Astrocyte (in vitro differentiated cells and primary cell): ENCODE data around the gene ZMYND8. TPM values are rescaled to one million over a fixed set of nuclear protein-coding genes. Genes with fewer than 3 reads are reported as not detected.

ENCODE experiments used
- DNase-seq: peaks from one replicate; pipeline ENCODE4 v3.0.0-alpha.2; 2010; ENCODE audit warnings: low read depth
- FAIRE-seq: peaks from 2 replicates; lab custom pipeline; 2011; peaks lifted over from hg19 to GRCh38; lab: Jason Lieb, UNC
- H2AFZ ChIP-seq: 2 replicates; pipeline ENCODE4 v1.6.0; 2012; ENCODE audit warnings: low read depth, low read length, inconsistent platforms
- H3K27ac ChIP-seq: 2 replicates; pipeline ENCODE4 v1.5.1; 2011; ENCODE audit warnings: low read depth, low read length, inconsistent platforms
- H3K27me3 ChIP-seq: 2 replicates; pipeline ENCODE4 v1.6.0; 2011; ENCODE audit warnings: low read length, inconsistent platforms; ENCODE audit not compliant: insufficient read depth
- H3K36me3 ChIP-seq: 2 replicates; pipeline ENCODE4 v1.5.1; 2011; ENCODE audit warnings: low read length, inconsistent platforms; ENCODE audit not compliant: insufficient read depth
- H3K4me1 ChIP-seq: 2 replicates; pipeline ENCODE4 v1.5.1; 2011; ENCODE audit warnings: low read length, inconsistent platforms; ENCODE audit not compliant: insufficient read depth
- H3K4me2 ChIP-seq: 2 replicates; pipeline ENCODE4 v1.6.0; 2012; ENCODE audit warnings: low read length, inconsistent platforms
- H3K4me3 ChIP-seq: 2 replicates; pipeline ENCODE4 v1.5.1; 2011; ENCODE audit warnings: low read depth, mild to moderate bottlenecking, low read length, inconsistent platforms; ENCODE audit not compliant: insufficient read depth
- H3K79me2 ChIP-seq: 2 replicates; pipeline ENCODE4 v1.6.0; 2012; ENCODE audit warnings: mild to moderate bottlenecking, low read length, inconsistent platforms; ENCODE audit not compliant: insufficient read depth
- H3K9ac ChIP-seq: 2 replicates; pipeline ENCODE4 v1.6.0; 2012; ENCODE audit warnings: mild to moderate bottlenecking, low read length, inconsistent platforms
- H3K9me3 ChIP-seq: 2 replicates; pipeline ENCODE4 v1.5.1; 2012; ENCODE audit warnings: low read depth, mild to moderate bottlenecking, low read length, inconsistent platforms; ENCODE audit not compliant: insufficient read depth
- H4K20me1 ChIP-seq: 2 replicates; pipeline ENCODE4 v1.6.0; 2012; ENCODE audit warnings: low read length, inconsistent platforms; ENCODE audit not compliant: insufficient read depth
- H3K27ac Mint-ChIP-seq: one replicate; pipeline ENCODE4 v1.8.0; 2021; ENCODE audit warnings: mild to moderate bottlenecking, mixed read lengths; ENCODE audit not compliant: unreplicated experiment
- H3K27me3 Mint-ChIP-seq: one replicate; pipeline ENCODE4 v1.8.0; 2021; ENCODE audit warnings: low read depth, mixed read lengths; ENCODE audit not compliant: unreplicated experiment
- H3K36me3 Mint-ChIP-seq: one replicate; pipeline ENCODE4 v1.8.0; 2021; ENCODE audit warnings: low read depth, mixed read lengths; ENCODE audit not compliant: unreplicated experiment
- H3K4me1 Mint-ChIP-seq: one replicate; pipeline ENCODE4 v1.8.0; 2021; ENCODE audit warnings: low read depth, mixed read lengths; ENCODE audit not compliant: unreplicated experiment
- H3K4me3 Mint-ChIP-seq: one replicate; pipeline ENCODE4 v1.8.0; 2021; ENCODE audit warnings: mild to moderate bottlenecking, moderate library complexity, mixed read lengths; ENCODE audit not compliant: unreplicated experiment
- H3K9me3 Mint-ChIP-seq: one replicate; pipeline ENCODE4 v1.8.0; 2021; ENCODE audit warnings: mild to moderate bottlenecking, mixed read lengths; ENCODE audit not compliant: unreplicated experiment
- EZH2 ChIP-seq: IDR thresholded peaks from 2 replicates; pipeline ENCODE4 v1.6.1; 2012; ENCODE audit warnings: mild to moderate bottlenecking, low read length, inconsistent platforms; ENCODE audit not compliant: insufficient read depth
- microRNA-seq: library from miRNA; unstranded; fragments of <30 nt; microRNA quantifications from one replicate; pipeline ENCODE4 v1.2.0, GENCODE V29; 2020
- total RNA-seq: library from RNA; stranded (reverse); gene quantifications from 2 replicates; pipeline ENCODE4 v1.2.1, GENCODE V29; 2021
- TF ChIP-seq, protein P1 (sequence below): IDR thresholded peaks from 2 replicates; pipeline ENCODE4 v1.5.1; 2011; ENCODE audit warnings: low read depth, mild to moderate bottlenecking, inconsistent platforms, low read length, moderate library complexity; ENCODE audit not compliant: insufficient read depth

ZMYND8 gene
- total RNA-seq, 1 donor from 2014 or later = 45.8 TPM

- Histone ChIP-seq H3K36me3 (no peaks in the 10 kb centered on the region), H3K4me1 (no peaks in the 10 kb centered on the region), H3K27me3 (peaks cover 2% of the 10 kb centered on the region), H4K20me1 (no peaks in the 10 kb centered on the region), H3K27ac (no peak overlapping the region), H2AFZ (no peak overlapping the region), H3K4me3 (no peak overlapping the region), H3K4me2 (no peak overlapping the region), H3K79me2 (no peaks in the 10 kb centered on the region), H3K9me3 (no peaks in the 10 kb centered on the region), H3K9ac (no peak overlapping the region)
- no peak for FAIRE-seq
- Mint-ChIP-seq H3K4me3 (no peak overlapping the region), H3K9me3 (peaks cover 3% of the 10 kb centered on the region), H3K36me3 (peaks cover 3% of the 10 kb centered on the region), H3K27me3 (peaks cover 21% of the 10 kb centered on the region), H3K27ac (no peak overlapping the region), H3K4me1 (peaks cover 1% of the 10 kb centered on the region)
- TF ChIP-seq, protein P1, sequence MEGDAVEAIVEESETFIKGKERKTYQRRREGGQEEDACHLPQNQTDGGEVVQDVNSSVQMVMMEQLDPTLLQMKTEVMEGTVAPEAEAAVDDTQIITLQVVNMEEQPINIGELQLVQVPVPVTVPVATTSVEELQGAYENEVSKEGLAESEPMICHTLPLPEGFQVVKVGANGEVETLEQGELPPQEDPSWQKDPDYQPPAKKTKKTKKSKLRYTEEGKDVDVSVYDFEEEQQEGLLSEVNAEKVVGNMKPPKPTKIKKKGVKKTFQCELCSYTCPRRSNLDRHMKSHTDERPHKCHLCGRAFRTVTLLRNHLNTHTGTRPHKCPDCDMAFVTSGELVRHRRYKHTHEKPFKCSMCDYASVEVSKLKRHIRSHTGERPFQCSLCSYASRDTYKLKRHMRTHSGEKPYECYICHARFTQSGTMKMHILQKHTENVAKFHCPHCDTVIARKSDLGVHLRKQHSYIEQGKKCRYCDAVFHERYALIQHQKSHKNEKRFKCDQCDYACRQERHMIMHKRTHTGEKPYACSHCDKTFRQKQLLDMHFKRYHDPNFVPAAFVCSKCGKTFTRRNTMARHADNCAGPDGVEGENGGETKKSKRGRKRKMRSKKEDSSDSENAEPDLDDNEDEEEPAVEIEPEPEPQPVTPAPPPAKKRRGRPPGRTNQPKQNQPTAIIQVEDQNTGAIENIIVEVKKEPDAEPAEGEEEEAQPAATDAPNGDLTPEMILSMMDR = no peak
- no peak for TF ChIP-seq EZH2
- DNase-seq = no peak
Observed at GRCh38 chr20:47161411-47161810, 195.1 kb downstream of the ZMYND8 start.

DNA sequence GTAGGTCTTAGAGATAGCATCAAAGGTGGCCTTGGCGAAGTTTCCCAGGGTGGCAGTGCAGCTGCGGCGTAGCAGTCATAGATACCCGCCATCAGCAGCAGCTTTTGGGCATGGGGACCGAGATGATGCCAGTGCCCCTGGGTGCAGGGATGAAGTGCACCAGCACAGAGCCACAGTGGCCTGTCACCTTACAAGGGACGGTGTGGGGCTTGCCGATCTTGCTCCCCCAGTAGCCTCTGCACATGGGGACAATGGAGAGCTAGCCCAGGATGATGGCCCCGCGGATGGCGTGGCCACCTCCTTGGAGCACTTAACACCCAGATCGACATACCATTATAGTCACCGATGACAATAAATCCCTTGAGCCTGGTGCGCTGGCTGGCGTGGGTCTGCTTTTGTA is 195.5 kb downstream of the ZMYND8 start:
- Histone ChIP-seq H3K4me1 (no peaks in the 10 kb centered on the region), H3K9me3 (no peaks in the 10 kb centered on the region), H3K27ac (no peak overlapping the region), H3K79me2 (no peaks in the 10 kb centered on the region), H4K20me1 (no peaks in the 10 kb centered on the region), H3K4me2 (no peak overlapping the region), H3K36me3 (no peaks in the 10 kb centered on the region), H3K4me3 (no peak overlapping the region), H3K9ac (no peak overlapping the region), H3K27me3 (peaks cover 2% of the 10 kb centered on the region), H2AFZ (no peak overlapping the region)
- H3K4me1 Mint-ChIP-seq = peaks cover 1% of the 10 kb centered on the region
- no peak for DNase-seq
- peaks cover 3% of the 10 kb centered on the region for H3K36me3 Mint-ChIP-seq
- no peak for TF ChIP-seq EZH2
- H3K9me3 Mint-ChIP-seq = peaks cover 3% of the 10 kb centered on the region
- no peak overlapping the region for H3K27ac Mint-ChIP-seq
- no peak for FAIRE-seq
- no peak overlapping the region for H3K4me3 Mint-ChIP-seq
- peaks cover 23% of the 10 kb centered on the region for H3K27me3 Mint-ChIP-seq

- no peak overlapping the region for H3K27ac ChIP-seq
- DNase-seq = no peak
- Mint-ChIP-seq H3K9me3 (peaks cover 3% of the 10 kb centered on the region), H3K27me3 (peaks cover 18% of the 10 kb centered on the region), H3K4me1 (peaks cover 1% of the 10 kb centered on the region), H3K27ac (no peak overlapping the region), H3K4me3 (no peak overlapping the region), H3K36me3 (peaks cover 3% of the 10 kb centered on the region)
- peaks cover 3% of the 10 kb centered on the region for H3K27me3 ChIP-seq
- H3K79me2 ChIP-seq = no peaks in the 10 kb centered on the region
- H3K9me3 ChIP-seq = no peaks in the 10 kb centered on the region
- H2AFZ ChIP-seq = no peak overlapping the region
- H3K9ac ChIP-seq = no peak overlapping the region
- no peaks in the 10 kb centered on the region for H4K20me1 ChIP-seq
- FAIRE-seq = no peak
- H3K4me1 ChIP-seq = no peaks in the 10 kb centered on the region
- H3K36me3 ChIP-seq = no peaks in the 10 kb centered on the region
- TF ChIP-seq, protein P1 = no peak
- TF ChIP-seq EZH2 = no peak
- H3K4me2 ChIP-seq = no peak overlapping the region
- H3K4me3 ChIP-seq = no peak overlapping the region
Observed at GRCh38 chr20:47160240-47160639, 196.3 kb downstream of the ZMYND8 start.

Small RNAs within 50 kb of the gene (microRNA-seq; reads per million reads assigned to microRNA genes)
- 1.9 reads per million for gene MIR3616

Other genes starting within 250 kb of the ZMYND8 start
- gene NCOA3, start 145.2 kb upstream of the ZMYND8 start, total RNA-seq = 30.5 and 31.0 TPM in 2 replicates